Diencephalon (tissue), 1 donor: ENCODE data around the gene HNRNPA1. TPM values are rescaled to one million over a fixed set of nuclear protein-coding genes. Genes with fewer than 3 reads are reported as not detected.

Source experiments
- small RNA-seq: library from RNA; depleted of rRNA; stranded (forward); fragments of <200 nt; gene quantifications from one replicate; pipeline ENCODE3, GENCODE V24; 2014
- total RNA-seq: library from RNA; depleted of rRNA; stranded (reverse); fragments of >200 nt; gene quantifications from one replicate; pipeline ENCODE4 v1.2.3, GENCODE V29; 2014

Gene HNRNPA1
- total RNA-seq, result 651 TPM

GRCh38 chr12:54280468-54281260 is at the start of gene HNRNPA1:
HNRNPA1 (plus strand) TSS chr12:54280726; CDS start chr12:54280808, 82 bp downstream.

DNA sequence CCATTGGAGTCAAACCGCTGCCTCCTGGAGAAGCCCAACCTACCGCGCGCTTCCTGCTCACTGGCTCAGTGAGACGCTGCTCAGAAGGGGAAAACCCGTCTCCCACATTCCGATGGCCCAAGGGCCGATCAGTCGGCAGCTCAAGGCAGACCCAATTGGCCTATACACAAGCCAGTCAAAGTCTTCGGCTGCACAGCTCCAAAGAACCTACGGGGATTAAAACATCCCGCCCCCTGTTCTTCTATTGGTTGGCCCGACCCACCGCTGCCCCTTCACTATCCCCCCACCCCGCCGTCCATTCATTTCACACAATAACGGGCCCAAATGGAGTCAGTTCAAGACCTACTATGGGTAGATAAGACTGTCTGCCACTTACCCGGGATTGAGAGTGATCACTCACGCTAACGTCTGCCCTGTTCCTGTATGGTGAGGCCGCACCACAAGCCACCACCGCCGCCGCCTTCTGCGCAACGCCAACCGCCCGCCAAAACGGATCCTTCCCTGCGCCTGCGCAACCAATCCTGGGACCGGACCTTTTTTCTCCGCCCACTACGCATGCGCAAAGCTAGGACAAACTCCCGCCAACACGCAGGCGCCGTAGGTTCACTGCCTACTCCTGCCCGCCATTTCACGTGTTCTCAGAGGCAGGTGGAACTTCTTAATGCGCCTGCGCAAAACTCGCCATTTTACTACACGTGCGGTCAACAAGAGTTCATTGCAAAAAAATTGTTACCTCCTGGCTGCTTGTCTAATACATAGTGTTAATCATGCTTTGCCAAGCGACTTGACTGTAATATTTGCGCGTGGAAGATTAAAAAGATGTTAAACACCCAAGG is 676 bp upstream of the HNRNPA1 start, which contains the start of gene CBX5:
Gene CBX5 (minus strand): TSS at position 491 of the 836 bp plus-strand sequence. CDS start 22,472 bp downstream, outside the sequence.

DNA sequence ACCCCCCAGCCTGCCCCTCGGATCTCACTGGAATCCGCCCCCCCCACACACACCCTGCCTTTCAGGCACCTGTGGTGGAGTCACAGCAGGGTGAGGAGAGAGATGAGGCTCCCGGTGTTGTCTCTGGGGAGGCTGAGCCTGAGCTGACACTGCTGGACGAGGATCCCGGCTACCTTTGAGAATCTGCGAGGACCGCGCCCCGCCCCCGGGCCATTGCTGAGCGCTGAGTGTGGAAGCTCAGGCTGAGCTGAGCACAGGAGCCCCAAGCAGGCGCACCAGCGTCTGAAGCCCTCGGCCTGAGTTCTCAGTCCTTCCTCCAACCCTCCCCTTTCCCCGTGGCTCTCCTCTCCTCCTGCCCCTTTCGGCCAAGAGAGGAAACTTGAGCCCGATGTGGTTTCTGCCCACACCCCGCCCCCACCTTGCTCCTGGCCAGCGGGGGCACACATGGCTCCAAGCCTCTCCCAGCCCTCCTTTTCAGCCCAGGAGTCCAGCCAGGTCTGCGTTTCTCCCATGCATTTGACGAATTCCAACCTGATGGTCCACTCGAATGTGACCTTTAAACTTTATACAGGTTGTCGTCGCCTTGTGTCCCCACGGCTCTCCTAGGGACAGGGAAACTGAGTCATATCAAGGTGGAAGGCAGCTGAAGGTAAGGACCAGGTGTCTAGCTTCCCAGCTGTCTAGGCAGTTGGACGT is 20.4 kb downstream of the HNRNPA1 start, which contains the start of gene NFE2:
Gene NFE2 (minus strand): TSS at position 284 of the 696 bp plus-strand sequence. CDS start 5,767 bp downstream, outside the sequence.

GRCh38 chr12:54324617-54325441 is 44.3 kb downstream of the HNRNPA1 start, which contains the start of gene COPZ1:
COPZ1 (plus strand) TSS chr12:54325131; CDS start chr12:54325164, 33 bp downstream.

Small RNA genes within 50 kb of the gene (small RNA-seq; reads per million reads assigned to genes)
- gene RN7SL390P (not detected), gene RNU6-950P (not detected)

Other genes starting within 250 kb of the HNRNPA1 start
- not detected for gene HOXC5, start 247.7 kb upstream of the HNRNPA1 start, total RNA-seq
- not detected for gene HOXC4, start 226.9 kb upstream of the HNRNPA1 start, total RNA-seq
- gene SMUG1, start 91.7 kb upstream of the HNRNPA1 start, total RNA-seq, result 32.8 TPM
- gene CBX5, start 604 bp upstream of the HNRNPA1 start, total RNA-seq, result 201 TPM
- 1.8 TPM for gene NFE2, start 20.3 kb downstream of the HNRNPA1 start, total RNA-seq
- gene COPZ1, start 44.4 kb downstream of the HNRNPA1 start, total RNA-seq, result 67.1 TPM
- gene GPR84, start 83.8 kb downstream of the HNRNPA1 start, total RNA-seq, result 0.23 TPM
- 3.7 TPM for gene ZNF385A, start 104.0 kb downstream of the HNRNPA1 start, total RNA-seq
- gene ITGA5, start 138.5 kb downstream of the HNRNPA1 start, total RNA-seq, result 6.7 TPM
- gene GTSF1, start 192.9 kb downstream of the HNRNPA1 start, total RNA-seq, result not detected
- gene NCKAP1L, start 217.0 kb downstream of the HNRNPA1 start, total RNA-seq, result 10.4 TPM